Erythroblast (primary cell): ENCODE measurements around the gene POU6F2.

Experiments
- GATA1 ChIP-seq: IDR thresholded peaks from 2 replicates; pipeline ENCODE4 v1.6.1; 2011; ENCODE audit warnings: low read depth, mild to moderate bottlenecking, control low read depth, low read length, moderate library complexity
- POLR2A ChIP-seq: IDR thresholded peaks from 2 replicates; pipeline ENCODE4 v1.6.1; 2011; ENCODE audit warnings: mild to moderate bottlenecking, low read length

DNA sequence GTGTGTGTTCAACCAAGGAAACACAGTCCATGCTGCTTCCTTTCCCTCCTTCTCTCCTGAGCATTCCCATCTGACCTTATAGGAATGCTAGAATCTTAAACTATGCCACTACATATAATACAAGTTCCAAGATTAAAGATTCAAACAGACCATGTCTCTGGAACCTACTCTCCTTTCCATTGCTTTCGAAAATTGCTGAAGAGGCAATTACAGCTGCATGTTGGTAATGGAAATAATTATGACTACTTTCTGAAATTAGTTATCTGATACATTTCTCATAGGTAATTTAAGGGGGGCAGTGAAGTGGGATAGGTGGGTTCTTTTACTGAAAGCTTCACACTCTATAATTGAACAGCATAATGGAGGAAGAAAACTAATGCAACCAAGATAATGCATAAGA, 302.6 kb downstream of the POU6F2 start:
- TF ChIP-seq POLR2A (no peak), GATA1 (no peak)
